GM12873 (cell line): ENCODE data around the gene SLC39A1.

Experiments used
- TF ChIP-seq, protein P1 (sequence below): IDR thresholded peaks from 2 replicates; pipeline ENCODE4 v1.5.1; 2012; ENCODE audit warnings: low read depth, mild to moderate bottlenecking, moderate library complexity, low read length, control low read depth; ENCODE audit not compliant: insufficient read depth; ENCODE audit errors: missing control alignments

Gene SLC39A1

GRCh38 chr1:153959454-153959853 lies 3.9 kb downstream of the SLC39A1 start:
- TF ChIP-seq, protein P1, sequence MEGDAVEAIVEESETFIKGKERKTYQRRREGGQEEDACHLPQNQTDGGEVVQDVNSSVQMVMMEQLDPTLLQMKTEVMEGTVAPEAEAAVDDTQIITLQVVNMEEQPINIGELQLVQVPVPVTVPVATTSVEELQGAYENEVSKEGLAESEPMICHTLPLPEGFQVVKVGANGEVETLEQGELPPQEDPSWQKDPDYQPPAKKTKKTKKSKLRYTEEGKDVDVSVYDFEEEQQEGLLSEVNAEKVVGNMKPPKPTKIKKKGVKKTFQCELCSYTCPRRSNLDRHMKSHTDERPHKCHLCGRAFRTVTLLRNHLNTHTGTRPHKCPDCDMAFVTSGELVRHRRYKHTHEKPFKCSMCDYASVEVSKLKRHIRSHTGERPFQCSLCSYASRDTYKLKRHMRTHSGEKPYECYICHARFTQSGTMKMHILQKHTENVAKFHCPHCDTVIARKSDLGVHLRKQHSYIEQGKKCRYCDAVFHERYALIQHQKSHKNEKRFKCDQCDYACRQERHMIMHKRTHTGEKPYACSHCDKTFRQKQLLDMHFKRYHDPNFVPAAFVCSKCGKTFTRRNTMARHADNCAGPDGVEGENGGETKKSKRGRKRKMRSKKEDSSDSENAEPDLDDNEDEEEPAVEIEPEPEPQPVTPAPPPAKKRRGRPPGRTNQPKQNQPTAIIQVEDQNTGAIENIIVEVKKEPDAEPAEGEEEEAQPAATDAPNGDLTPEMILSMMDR = no peak

DNA sequence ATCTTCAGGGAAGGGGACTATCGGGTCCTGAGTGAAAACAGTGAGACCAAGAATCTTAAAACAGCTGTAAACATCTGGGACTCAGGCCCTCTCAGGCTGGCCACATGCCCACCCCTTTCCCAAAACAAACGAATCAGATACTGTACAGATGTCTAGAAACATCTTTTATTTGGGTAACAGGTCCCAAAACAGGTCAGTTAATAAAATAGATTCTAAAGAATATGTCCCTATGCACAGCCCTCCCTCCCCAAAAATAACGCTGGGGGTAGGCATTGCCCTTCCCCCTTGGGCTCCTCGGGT lies 4.4 kb downstream of the SLC39A1 start:
- TF ChIP-seq, protein P1 = no peak

DNA sequence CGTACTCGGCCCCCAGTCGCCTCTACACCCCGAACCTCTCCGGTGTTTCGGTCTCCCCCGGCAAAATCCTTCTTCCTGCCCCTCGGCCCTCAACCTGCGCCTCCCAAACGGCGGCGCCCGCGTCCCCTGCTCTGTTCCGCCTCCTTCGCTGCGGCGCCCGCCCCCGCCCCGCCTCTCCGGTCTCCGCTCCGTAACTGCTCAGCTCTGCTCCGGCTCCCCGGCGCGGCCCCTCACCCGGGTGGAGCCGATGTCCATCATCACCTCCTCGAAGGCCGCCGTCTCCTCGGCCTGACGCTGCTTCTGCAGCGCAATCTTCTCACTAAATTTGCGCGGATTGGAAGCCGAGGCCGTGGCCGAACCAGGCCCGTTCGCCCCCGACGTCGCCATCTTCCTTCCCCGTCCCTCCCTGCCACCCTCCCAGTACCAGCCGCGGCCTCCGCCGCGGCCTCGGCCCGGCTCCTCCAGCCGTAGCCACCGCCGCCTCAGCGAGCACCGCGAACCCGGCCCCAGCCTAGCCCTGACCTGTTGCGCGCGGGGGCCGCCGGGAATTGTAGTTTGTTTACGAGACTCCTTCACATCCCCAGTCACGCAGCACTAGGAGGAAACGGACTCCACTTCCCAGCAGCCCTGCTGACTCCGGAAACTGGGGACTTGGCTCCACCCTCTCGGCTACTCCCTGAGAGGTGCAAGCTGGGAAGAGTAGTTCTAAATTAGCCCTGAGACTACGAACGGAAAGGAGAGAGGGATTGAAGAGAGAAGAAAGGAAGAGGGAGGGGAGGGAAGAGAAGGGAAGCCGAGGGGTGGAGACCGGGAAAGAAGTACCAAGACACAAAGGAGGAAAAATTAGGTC lies 5.0 kb downstream of the SLC39A1 start, which contains the start of gene CRTC2:
Gene CRTC2, minus strand, starts transcription at position 502 of the 850 bp plus-strand sequence. Its CDS starts 115 bp downstream, at position 387.
- TF ChIP-seq, protein P1 = no peak

- TF ChIP-seq, protein P1 = no peak
Measured at GRCh38 chr1:153957744-153958110, 5.6 kb downstream of the SLC39A1 start.

DNA sequence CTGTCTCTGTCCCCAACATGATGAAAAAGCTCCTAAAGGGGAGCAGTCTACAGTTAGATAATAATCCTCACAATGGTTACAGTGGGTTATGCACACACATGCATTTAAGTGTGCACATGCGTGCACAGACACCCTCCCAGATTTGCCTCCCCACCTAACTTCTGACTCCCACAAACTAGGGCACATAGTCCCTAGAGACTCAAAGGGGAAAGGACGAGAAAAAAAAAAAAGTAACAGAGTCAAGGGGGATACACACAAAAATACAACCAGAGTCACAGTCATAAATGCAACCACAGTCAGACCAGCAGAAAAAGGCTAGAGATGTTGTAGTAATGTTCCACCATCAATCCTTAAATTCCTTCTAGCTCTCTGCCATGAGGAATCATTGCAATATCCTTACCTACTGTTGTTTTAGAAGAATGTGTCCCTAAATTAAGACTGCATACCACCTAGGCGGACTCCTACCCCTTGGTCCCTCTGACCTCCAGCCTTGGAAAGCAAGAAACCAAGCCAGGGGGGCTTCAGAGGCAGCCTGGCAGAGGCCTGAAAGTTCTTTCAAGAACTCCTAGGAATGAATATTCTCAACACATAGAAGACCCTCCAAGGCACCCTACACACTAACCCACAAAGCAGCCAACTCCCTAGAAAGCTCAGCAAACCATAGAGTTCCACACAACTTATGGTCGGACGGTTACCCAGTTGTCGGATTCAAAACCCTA lies 6.2 kb downstream of the SLC39A1 start:
- TF ChIP-seq, protein P1 = no peak

GRCh38 chr1:153954826-153955225 lies 8.5 kb downstream of the SLC39A1 start:
- TF ChIP-seq, protein P1 = no peak

DNA sequence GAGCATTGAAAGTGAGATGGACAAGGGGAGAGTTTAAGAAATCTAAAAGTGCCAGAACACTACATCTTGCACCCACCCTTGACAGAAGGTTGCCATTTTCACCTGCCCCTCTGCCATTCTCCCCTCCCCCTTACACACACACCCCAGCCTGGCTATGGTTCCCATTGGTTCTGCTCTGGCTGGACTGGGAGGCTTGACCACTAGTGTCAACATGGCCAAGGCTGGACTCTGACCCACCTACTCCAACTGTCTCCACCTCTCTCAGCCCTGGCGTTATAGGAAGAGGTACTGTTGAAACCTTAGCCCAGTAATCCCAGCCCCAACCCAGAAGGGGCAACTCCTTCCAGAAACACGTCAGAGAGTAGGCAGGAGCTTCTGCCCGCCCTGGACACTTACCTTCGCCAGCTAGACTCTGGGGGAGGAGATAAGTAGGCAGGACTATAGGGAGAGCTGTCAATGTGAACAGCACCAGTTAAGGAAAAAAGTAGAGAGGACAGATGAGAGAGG lies 9.4 kb downstream of the SLC39A1 start:
- TF ChIP-seq, protein P1 = no peak
